H54 (cell line): ENCODE data around the gene ZNF382.
"Not testable (repeated sequence)": the region's sequence is repeated elsewhere in the genome, so short reads cannot be mapped to it uniquely, and the experiment has no call there.

Experiments used
- DNase-seq: peaks from one replicate; pipeline ENCODE4 v3.0.0; 2011; ENCODE audit warnings: low spot score, mixed read lengths; ENCODE audit not compliant: insufficient read length
- FAIRE-seq: peaks from 3 replicates; lab custom pipeline; 2011; peaks lifted over from hg19 to GRCh38; lab: Jason Lieb, UNC
- POLR2A ChIP-seq: IDR thresholded peaks from 2 replicates; pipeline ENCODE4 v1.6.1; 2011; ENCODE audit warnings: low read depth, mild to moderate bottlenecking, low read length

The ZNF382 gene

GRCh38 chr19:36605101-36605876, at the start of gene ZNF382:
Gene ZNF382, plus strand, starts transcription at chr19:36605313. Its CDS starts 4,602 bp downstream, at chr19:36609915.
- FAIRE-seq (no peak), DNase-seq (no peak)
- peak; percentile 25; the same call in 1 of the 2 replicates for TF ChIP-seq POLR2A

DNA sequence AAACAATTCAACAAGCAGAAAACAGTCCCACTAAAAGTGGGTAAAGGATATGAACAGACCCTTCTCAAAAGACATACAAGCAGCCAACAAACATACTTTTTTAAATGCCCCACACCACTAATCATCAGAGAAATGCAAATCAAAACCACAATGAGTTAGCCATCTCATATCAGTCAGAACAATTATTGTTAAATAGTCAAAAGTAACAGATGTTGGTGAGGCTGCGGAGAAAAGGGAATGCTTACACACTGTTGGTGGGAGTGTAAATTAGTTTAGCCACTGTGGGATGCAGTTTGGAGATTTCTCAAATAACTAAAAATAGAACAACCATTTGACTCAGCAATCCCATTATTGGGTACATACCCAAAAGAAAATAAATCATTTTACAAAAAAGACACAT, 40.7 kb upstream of the ZNF382 start:
- FAIRE-seq, result no peak
- TF ChIP-seq POLR2A, result no peak
- no peak for DNase-seq

DNA sequence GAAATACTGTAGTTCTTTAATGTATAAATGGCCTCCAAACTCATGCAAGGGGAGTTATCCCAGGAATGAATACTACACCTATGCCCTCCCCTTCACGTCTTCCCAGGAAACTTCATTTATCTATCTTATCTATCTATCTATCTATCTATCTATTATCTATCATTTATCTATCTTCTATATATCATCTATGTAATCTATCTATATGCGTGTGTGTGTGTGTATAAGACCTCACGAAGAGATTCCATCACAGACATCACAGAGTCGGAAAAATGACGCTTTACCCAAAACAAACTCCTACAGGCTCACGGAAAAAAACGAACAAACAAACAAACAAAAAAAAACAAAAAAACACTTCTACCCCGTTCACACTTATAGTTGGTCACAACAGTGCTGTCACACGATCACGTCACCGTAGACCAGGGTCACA, 32.5 kb upstream of the ZNF382 start:
- no peak for FAIRE-seq
- no peak for TF ChIP-seq POLR2A
- no peak for DNase-seq

DNA sequence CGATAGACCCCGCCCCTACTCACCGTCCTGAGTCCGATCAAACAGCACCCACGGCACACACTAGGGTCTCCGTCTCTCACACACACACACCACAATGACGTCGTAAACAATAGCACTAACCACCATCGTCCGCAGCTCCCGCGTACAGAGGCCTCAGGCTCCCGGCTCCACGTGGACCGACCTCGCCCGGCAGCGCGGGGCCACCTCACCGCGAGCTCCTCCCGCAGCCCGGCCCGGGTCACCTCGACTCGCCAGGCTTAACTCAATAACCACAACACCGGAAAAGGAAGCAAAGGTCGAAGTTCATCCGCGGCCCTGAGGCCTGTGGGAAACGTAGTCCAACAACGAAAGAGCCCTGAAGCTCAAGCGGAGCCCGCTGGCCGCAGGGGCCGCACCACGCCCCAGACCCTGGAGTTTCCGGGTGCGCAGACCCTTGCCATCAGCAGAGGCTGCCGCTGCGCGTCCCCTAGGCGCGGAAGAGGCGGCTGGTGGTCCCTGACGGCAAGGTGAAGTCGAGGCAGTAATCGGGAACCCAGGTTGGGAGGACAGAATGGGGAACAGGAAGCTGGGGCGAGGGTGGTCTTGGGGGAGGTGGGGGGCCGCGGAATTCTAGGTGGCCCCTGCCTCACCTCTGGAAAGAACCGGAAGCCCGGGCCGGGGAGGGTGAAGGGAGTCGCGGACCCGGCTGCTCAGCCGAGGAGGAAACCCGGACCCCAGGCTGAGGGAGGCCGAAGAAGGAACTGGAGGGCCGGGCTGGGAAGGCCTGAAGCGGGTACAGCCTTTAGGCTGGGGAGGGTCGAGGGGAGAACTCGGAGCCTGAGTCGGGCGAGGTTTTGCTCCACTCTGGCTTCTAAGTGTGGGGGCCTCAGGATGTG, 31.9 kb upstream of the ZNF382 start, which contains the start of gene ZNF529:
TSS of gene ZNF529 (minus strand) at position 273 of the 875 bp plus-strand sequence. CDS start 946 bp downstream, outside the sequence.
- DNase-seq (peak; percentile 92), FAIRE-seq (peak; percentile 80)
- peak; percentile 86 for TF ChIP-seq POLR2A

DNA sequence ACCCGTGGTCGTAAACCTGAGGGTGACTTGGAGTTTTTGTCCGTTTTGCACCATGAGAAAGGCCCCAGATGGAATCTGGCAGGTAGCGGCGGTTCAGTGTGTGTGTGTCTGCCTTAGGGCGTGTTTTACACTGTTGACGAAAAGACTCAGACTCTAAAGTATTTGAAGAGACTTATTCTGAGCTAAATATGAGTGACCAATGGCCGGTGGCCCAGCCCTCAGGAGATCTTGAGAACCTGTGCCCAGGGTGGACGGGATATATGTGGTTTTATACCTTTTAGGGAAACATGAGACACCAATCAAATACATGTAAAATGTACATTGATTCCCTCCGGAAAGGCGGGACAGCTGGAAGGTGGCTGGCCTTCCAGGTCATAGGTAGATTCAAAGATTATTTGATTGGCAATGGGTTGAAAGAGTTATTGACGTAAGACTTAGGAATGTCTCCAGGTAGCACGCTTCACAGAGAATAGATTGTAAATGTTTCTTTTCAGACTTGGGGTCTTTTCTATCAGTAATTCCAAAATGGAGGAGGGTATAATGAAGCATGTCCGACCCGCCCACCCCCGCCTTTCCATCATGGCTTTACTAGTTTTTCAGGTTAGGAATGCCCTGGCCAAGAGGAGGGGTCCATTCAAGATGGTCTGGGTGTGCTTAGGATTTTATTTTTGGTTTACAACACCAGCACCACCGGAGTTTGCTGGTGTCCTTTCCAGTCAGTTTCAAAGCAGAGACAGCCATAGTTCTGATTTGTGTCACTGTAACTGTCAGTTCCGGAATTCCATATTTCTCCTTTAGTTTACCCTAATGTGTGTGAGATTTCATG, 31.0 kb upstream of the ZNF382 start:
- TF ChIP-seq POLR2A, result no peak
- DNase-seq (no peak), FAIRE-seq (no peak)

DNA sequence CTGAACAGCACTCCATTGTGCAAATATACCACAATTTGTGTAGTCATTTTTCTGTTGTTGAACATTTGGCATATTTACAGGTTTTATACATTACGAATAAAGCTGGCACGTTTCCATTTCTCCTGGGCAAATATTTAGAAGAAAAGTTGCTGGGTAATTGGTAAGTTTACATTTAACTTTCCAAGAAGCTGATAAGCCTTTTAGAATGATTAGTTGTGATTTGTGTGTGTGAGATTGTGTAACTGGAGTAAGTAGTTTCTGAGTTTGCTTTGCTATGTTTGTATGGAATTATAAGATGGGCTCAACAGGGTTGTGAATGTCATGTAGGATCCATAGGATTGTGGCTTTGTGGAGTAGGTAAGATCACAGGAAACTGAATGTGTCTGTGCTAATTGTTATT, 30.4 kb upstream of the ZNF382 start:
- FAIRE-seq, result no peak
- no peak for DNase-seq
- TF ChIP-seq POLR2A, result no peak

- TF ChIP-seq POLR2A, result no peak
- FAIRE-seq, result no peak
- no peak for DNase-seq
Observed at GRCh38 chr19:36577271-36577996, 27.7 kb upstream of the ZNF382 start.

DNA sequence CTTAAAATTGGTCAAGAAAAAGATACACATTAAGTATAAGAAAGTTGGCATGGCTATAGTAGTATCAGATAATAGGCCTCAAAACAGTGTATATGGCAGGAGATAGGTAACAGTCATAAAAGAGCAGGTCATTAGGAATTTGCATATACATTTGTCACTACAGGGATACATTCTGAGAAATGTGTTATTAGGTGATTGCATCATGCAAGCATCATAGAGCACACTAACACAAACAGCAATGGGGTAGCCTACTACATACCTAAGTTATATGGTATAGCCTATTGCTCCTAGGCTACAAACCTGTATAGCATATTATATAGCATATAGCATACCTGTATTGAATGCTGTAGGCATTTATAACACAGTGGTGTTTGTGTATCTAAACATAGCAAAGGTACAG, 25.9 kb upstream of the ZNF382 start:
- TF ChIP-seq POLR2A, result no peak
- no peak for DNase-seq
- no peak for FAIRE-seq

GRCh38 chr19:36602681-36603080, 2.4 kb upstream of the ZNF382 start:
- not testable (repeated sequence) for DNase-seq, FAIRE-seq

GRCh38 chr19:36604656-36605100, 435 bp upstream of the ZNF382 start:
- TF ChIP-seq POLR2A, result no peak
- DNase-seq (no peak), FAIRE-seq (no peak)

DNA sequence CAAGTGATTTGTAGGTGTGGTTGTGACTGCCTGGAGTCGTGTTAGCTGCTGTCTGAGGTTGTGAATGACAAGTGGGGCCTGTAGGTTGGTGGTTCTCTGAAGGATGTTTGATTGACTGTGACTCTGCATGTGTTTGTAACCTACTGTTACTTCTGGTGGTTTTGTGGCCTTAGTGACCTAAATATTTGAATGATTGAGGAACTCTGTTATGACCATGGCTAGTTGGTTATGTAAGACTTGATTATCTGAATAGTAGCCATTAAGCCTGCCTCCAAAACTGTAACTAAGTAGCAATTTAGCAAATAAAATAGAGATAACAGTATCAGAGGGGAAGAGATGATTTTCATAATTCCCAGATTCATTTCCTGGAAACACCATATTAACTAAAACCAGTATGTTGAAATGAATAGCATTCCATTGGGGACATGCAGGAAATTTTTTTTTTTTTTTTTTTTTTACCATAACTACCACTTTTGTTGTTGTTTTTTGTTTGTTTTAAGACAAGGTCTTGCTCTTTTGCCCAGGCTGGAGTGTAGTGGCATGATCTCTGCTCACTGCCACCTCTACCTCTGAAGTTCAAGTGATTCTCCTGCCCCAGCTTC, 865 bp downstream of the ZNF382 start:
- FAIRE-seq (no peak), DNase-seq (no peak)
- TF ChIP-seq POLR2A, result no peak

GRCh38 chr19:36627057-36627456, 21.9 kb downstream of the ZNF382 start:
- DNase-seq (no peak), FAIRE-seq (no peak)
- no peak for TF ChIP-seq POLR2A
